A673 (cell line): Measurements from ENCODE around the gene PCDH10.

Experiments
- EZH2 ChIP-seq: fragments of 200-600 bp; sonication (generic); IDR thresholded peaks from 2 replicates; pipeline ENCODE4 v1.6.1; 2017; ENCODE audit warnings: borderline replicate concordance, low read depth, mild to moderate bottlenecking, mixed read lengths, antibody characterized with exemption, low read length; ENCODE audit not compliant: poor library complexity, severe bottlenecking
- TF ChIP-seq, protein P1 (sequence below): fragments of 300-800, 200-600 bp; sonication (generic); conservative IDR thresholded peaks from 2 replicates; pipeline ENCODE4 v1.5.1; 2017; ENCODE audit warnings: low read depth, mild to moderate bottlenecking, antibody characterized with exemption, low read length, moderate library complexity, mixed read lengths

- TF ChIP-seq EZH2: no peak
- TF ChIP-seq, protein P1, sequence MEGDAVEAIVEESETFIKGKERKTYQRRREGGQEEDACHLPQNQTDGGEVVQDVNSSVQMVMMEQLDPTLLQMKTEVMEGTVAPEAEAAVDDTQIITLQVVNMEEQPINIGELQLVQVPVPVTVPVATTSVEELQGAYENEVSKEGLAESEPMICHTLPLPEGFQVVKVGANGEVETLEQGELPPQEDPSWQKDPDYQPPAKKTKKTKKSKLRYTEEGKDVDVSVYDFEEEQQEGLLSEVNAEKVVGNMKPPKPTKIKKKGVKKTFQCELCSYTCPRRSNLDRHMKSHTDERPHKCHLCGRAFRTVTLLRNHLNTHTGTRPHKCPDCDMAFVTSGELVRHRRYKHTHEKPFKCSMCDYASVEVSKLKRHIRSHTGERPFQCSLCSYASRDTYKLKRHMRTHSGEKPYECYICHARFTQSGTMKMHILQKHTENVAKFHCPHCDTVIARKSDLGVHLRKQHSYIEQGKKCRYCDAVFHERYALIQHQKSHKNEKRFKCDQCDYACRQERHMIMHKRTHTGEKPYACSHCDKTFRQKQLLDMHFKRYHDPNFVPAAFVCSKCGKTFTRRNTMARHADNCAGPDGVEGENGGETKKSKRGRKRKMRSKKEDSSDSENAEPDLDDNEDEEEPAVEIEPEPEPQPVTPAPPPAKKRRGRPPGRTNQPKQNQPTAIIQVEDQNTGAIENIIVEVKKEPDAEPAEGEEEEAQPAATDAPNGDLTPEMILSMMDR: no peak
Measured at GRCh38 chr4:133178956-133179355, 29.9 kb downstream of the PCDH10 start.
